Erythroblast (primary cell): ENCODE measurements around the gene CDSN.

Experiments
- GATA1 ChIP-seq: IDR thresholded peaks from 2 replicates; pipeline ENCODE4 v1.6.1; 2011; ENCODE audit warnings: low read depth, mild to moderate bottlenecking, control low read depth, low read length, moderate library complexity
- POLR2A ChIP-seq: IDR thresholded peaks from 2 replicates; pipeline ENCODE4 v1.6.1; 2011; ENCODE audit warnings: mild to moderate bottlenecking, low read length

DNA sequence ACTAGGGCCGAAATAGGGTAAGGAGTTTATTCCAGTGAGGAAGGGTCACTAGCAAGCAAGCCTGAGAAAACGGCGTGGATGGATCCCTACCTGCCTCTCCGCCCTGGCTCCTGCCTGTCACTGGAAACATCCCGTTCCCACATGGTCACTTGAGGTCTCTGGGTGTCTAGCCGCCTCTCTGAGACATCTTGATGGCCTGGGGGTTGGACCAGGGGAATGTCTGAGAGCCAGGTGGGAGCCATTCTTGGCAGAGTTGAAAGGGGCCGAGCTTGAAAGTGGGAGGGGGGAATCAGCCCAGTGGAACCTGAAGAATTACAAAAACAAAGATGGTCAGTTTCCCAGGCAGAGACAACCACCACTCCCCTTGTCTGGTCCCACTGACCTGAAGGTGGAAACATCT lies 36.4 kb upstream of the CDSN start:
- TF ChIP-seq POLR2A: no peak
- TF ChIP-seq GATA1: no peak
